Measurements from ENCODE around the gene KRT84. TPM values are rescaled to one million over a fixed set of nuclear protein-coding genes. Genes with fewer than 3 reads are reported as not detected.

KRT84 gene
- total and polyA plus RNA-seq, 12 donors: not detected

DNA sequence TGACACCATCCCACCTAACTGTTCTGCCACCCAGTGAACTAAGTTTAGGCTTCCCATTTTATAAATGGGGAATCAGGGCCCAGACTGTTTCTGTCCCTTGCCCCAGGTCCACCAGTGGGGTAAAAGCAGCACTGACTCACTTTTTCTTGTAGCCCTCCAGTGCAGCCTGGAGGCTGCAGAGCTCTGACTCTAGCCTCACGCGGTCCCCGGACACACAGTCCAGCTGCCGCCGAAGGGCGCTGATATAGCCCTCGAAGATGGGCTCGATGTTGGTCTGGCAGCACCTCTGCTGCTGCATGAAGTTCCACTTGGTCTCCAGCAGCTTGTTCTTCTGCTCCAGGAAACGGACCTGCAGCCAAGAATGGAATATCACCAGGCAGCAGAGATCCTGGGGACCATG is 18.1 kb upstream of the KRT84 start:
- Histone ChIP-seq H3K4me3 (no peak overlapping the region), H3K27me3 (no peaks in the 10 kb centered on the region), H3K4me1 (replicated peaks in 1 of 2) (no peaks in the 10 kb centered on the region), H3K9me3 (replicated peaks in 1 of 3) (no peaks in the 10 kb centered on the region), H3K27ac (no peak overlapping the region), H3K36me3 (replicated peaks in 1 of 2) (no peaks in the 10 kb centered on the region)
- intact Hi-C loops (cut with DNase I): no loop called here
- no peak for DNase-seq
- 50 to 93% (median 85%) methylated on average over 1 to 9 of the region's 9 CpGs for WGBS, 4 donors
- no peak for TF ChIP-seq POLR2A (IDR thresholded peaks at IDR 0.05)
- TF ChIP-seq, protein P1, sequence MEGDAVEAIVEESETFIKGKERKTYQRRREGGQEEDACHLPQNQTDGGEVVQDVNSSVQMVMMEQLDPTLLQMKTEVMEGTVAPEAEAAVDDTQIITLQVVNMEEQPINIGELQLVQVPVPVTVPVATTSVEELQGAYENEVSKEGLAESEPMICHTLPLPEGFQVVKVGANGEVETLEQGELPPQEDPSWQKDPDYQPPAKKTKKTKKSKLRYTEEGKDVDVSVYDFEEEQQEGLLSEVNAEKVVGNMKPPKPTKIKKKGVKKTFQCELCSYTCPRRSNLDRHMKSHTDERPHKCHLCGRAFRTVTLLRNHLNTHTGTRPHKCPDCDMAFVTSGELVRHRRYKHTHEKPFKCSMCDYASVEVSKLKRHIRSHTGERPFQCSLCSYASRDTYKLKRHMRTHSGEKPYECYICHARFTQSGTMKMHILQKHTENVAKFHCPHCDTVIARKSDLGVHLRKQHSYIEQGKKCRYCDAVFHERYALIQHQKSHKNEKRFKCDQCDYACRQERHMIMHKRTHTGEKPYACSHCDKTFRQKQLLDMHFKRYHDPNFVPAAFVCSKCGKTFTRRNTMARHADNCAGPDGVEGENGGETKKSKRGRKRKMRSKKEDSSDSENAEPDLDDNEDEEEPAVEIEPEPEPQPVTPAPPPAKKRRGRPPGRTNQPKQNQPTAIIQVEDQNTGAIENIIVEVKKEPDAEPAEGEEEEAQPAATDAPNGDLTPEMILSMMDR (IDR thresholded peaks at IDR 0.05): no peak

DNA sequence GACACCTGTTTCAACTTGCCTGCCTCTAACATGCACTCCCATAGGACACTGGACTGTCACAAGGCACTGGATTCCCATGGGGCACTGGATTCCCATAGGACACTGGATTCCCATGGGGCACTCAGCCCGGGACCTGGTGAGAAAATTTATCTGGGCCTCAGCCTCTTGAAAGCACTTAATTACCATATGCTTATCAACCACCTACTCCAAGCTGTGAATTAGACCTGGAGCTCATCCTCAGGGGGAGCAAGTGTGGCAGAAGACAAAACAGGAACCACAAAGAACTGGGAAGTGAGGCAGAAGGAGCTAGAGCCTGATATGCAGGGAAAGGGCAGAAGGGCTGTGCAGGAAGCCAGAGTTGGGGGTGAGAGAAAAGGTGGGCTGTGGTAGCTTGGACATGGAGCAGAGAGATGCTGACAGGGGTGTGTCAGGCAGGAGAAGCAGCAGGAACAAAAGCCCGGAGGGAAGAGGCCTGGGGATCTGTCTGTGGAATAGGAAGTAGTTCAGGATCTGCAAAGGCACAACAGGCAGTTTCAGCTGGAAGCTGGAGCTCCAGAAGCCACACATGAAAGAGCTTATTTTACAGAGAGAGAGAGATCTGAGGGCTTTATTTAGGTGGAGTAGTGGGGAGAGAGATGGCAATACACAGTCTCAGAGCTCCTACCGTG is 17.6 kb upstream of the KRT84 start:
- H3K9me3 ChIP-seq (replicated peaks in 1 of 3): no peaks in the 10 kb centered on the region
- H3K36me3 ChIP-seq (replicated peaks in 1 of 2): no peaks in the 10 kb centered on the region
- H3K27me3 ChIP-seq: no peaks in the 10 kb centered on the region
- no peaks in the 10 kb centered on the region for H3K4me1 ChIP-seq (replicated peaks in 1 of 2)
- intact Hi-C loops (cut with DNase I): no loop called here
- TF ChIP-seq POLR2A (IDR thresholded peaks at IDR 0.05): no peak
- TF ChIP-seq, protein P1 (IDR thresholded peaks at IDR 0.05): no peak
- DNase-seq: no peak
- H3K4me3 ChIP-seq: no peak overlapping the region
- H3K27ac ChIP-seq: no peak overlapping the region
- 62 to 74% (median 70%) methylated on average over 3 of the region's 3 CpGs for WGBS, 4 donors

DNA sequence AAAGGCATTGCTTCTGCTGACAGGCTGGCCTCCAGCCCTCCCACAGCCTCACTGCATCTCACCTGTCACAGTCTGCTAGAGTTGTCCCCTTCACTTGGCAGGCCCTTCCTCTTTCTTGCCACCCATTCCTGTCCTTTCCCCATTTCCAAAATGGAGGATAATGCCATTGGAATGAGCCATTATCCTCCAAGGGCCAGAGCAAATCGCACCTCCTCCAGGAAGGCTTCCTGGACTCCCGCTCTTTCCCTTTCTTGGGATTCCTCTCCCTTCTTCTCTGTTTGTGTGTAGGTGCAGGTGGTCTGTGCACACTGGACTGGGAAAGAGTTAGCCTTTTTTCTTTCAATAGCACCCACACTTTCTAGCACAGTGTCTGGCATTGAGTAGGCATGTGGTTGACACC is 16.9 kb upstream of the KRT84 start:
- H3K9me3 ChIP-seq (replicated peaks in 1 of 3): no peaks in the 10 kb centered on the region
- no peak for DNase-seq
- no peak overlapping the region for H3K4me3 ChIP-seq
- WGBS, 4 donors: 82 to 98% (median 89%) methylated on average over 2 of the region's 2 CpGs
- H3K27me3 ChIP-seq: no peaks in the 10 kb centered on the region
- intact Hi-C loops (cut with DNase I): no loop called here
- H3K27ac ChIP-seq: no peak overlapping the region
- H3K4me1 ChIP-seq (replicated peaks in 1 of 2): no peaks in the 10 kb centered on the region
- no peaks in the 10 kb centered on the region for H3K36me3 ChIP-seq (replicated peaks in 1 of 2)
- TF ChIP-seq, protein P1 (IDR thresholded peaks at IDR 0.05): no peak
- TF ChIP-seq POLR2A (IDR thresholded peaks at IDR 0.05): no peak

DNA sequence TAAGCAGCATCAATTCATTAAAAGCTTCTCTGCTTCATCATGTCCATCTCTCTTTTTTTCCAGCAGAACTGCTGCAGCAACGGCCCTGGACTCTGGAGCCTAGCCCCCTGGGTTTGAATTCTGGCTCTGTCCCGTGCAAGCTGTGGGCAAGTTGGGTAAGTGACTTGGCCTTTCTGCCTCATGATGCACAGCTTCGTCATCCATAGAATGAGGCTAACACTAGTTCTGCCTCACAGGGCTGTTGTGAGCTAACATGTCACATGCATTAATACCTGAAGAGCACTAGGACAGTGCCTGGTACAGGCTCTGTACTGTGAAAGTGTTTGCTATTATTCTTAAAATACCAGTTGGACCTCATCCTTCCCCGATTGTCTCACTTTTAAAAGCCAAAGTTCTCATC is 16.5 kb upstream of the KRT84 start:
- Histone ChIP-seq H3K4me3 (no peak overlapping the region), H3K4me1 (replicated peaks in 1 of 2) (no peaks in the 10 kb centered on the region), H3K36me3 (replicated peaks in 1 of 2) (no peaks in the 10 kb centered on the region), H3K9me3 (replicated peaks in 1 of 3) (no peaks in the 10 kb centered on the region), H3K27me3 (no peaks in the 10 kb centered on the region), H3K27ac (no peak overlapping the region)
- WGBS, 4 donors: 57 to 84% (median 81%) methylated on average over 4 of the region's 4 CpGs
- TF ChIP-seq POLR2A (IDR thresholded peaks at IDR 0.05): no peak
- TF ChIP-seq, protein P1 (IDR thresholded peaks at IDR 0.05): no peak
- DNase-seq: no peak
- intact Hi-C loops (cut with DNase I): no loop called here
